Ascending aorta (tissue), 2 donors: ENCODE measurements around the gene INCA1. TPM values are rescaled to one million over a fixed set of nuclear protein-coding genes. Genes with fewer than 3 reads are reported as not detected.
A peak's percentile ranks its signal among the peaks of the same experiment; 100 is the strongest.

Experiments
- DNase-seq, 2 donors: peaks; one replicate each; pipeline ENCODE4 v3.0.0-alpha.2; 2019; ENCODE audit warnings: low spot score in 2 of 2
- H3K27ac ChIP-seq, 2 donors: fragments of 200-600 bp; sonication (generic); one replicate each; pipeline ENCODE4 v1.5.1; 2016 to 2017; ENCODE audit warnings: mild to moderate bottlenecking in 1 of 2
- H3K27me3 ChIP-seq: fragments of 200-600 bp; sonication (generic); one replicate; pipeline ENCODE4 v1.5.1; 2017
- H3K36me3 ChIP-seq, 2 donors: fragments of 200-600 bp; sonication (generic); one replicate each; pipeline ENCODE4 v1.5.1; 2016
- H3K4me1 ChIP-seq, 2 donors: fragments of 200-600 bp; sonication (generic); one replicate each; pipeline ENCODE4 v1.5.1; 2016 to 2017; ENCODE audit warnings: mild to moderate bottlenecking in 1 of 2
- H3K4me3 ChIP-seq, 2 donors: fragments of 200-600 bp; sonication (generic); one replicate each; pipeline ENCODE4 v1.5.1; 2016 to 2017; ENCODE audit warnings: mild to moderate bottlenecking in 1 of 2
- H3K9me3 ChIP-seq, 2 donors: fragments of 200-600 bp; sonication (generic); one replicate each; pipeline ENCODE4 v1.5.1; 2016
- intact Hi-C: fragments of 100-400 bp; cut with DNase I; formaldehyde crosslinking; loops from one replicate; pipeline ENCODE4 v1.15.1; 2023
- total RNA-seq: library from RNA; depleted of rRNA; stranded (reverse); fragments of >200 nt; gene quantifications from one replicate; pipeline ENCODE4 v1.1.0, GENCODE V29; 2016
- TF ChIP-seq, protein P1 (sequence below), 3 experiments: fragments of 200-600 bp in 2 of 3; fragments of 450-650 bp in 1 of 3; sonication (generic) in 2 of 3; IDR thresholded peaks; one replicate each; pipeline ENCODE4 v1.5.1; 2016 to 2019; ENCODE audit warnings: antibody characterized with exemption in 3 of 3, mild to moderate bottlenecking in 1 of 3, moderate library complexity in 1 of 3

INCA1 gene
- total RNA-seq, 1 donor from 2014 or later, result not detected

DNA sequence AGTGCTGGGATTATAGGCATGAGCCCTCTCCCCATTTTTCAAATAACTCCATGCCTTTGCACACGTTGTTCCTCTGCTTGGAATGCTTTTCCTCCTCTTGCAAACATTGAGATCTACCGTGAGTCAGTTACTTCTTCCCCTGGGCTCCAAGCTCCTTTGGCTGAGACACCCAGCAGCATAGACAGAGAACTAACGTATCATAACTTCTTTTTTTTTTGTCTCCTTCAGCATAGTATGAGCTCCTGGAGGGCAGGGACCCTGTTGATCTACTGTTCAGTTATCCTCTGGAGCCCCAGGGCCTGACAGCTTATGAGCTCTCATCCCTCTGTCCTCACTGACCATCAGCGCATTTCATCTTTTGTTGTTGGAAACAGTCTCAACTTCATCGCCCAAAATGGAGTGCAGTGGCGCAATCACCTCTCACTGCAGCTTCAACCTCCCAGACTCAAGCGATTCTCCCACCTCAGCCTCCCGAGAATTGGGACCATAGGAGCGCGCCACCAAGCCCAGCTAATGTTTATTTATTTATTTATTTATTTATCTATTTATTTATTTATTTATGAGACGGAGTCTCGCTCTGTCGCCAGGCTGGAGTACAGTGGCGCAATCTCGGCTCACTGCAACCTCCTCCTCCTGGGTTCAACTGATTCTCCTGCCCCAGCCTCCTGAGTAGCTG is 31.9 kb downstream of the INCA1 start:
- H3K27ac ChIP-seq, result no peak overlapping the region

DNA sequence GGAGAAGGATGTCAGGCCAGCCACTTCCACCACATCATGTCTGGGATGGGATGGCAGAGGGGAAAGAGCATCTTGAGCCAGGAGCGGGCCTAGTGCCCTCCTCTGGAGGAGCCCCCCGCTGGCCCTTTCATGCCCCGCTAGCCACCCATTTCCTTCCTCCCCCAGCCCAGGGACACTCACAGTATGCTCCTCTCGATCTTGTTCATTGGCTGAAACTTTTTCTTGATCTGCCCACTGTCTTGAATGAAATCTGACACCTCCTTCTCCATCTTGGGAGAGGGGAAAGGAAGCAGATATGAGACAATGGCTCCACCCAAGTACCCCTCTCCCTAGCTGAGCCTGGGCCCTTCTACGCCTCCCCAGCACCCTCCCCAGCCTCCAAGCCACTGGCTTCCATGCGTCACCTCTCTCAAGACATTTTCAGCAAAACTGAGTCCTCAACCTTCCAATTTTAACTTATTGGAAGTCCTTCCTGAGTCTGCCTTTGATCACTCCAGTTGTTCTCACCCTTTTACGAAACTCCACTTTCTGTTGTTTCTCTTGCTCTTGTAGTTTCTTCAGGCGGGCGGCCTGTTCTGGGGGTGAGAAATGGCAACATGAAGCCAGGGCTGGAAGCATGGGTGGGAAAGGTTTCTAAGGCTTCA is 36.9 kb downstream of the INCA1 start:
- no peak overlapping the region for H3K27ac ChIP-seq
- no peaks in the 10 kb centered on the region for H3K4me1 ChIP-seq
- TF ChIP-seq, protein P1, sequence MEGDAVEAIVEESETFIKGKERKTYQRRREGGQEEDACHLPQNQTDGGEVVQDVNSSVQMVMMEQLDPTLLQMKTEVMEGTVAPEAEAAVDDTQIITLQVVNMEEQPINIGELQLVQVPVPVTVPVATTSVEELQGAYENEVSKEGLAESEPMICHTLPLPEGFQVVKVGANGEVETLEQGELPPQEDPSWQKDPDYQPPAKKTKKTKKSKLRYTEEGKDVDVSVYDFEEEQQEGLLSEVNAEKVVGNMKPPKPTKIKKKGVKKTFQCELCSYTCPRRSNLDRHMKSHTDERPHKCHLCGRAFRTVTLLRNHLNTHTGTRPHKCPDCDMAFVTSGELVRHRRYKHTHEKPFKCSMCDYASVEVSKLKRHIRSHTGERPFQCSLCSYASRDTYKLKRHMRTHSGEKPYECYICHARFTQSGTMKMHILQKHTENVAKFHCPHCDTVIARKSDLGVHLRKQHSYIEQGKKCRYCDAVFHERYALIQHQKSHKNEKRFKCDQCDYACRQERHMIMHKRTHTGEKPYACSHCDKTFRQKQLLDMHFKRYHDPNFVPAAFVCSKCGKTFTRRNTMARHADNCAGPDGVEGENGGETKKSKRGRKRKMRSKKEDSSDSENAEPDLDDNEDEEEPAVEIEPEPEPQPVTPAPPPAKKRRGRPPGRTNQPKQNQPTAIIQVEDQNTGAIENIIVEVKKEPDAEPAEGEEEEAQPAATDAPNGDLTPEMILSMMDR (IDR thresholded peaks at IDR 0.05), result no peak
- no peaks in the 10 kb centered on the region for H3K9me3 ChIP-seq
- intact Hi-C loops, result no loop called here
- no peak for DNase-seq
- no peak overlapping the region for H3K4me3 ChIP-seq
- H3K36me3 ChIP-seq, result peaks cover 23 to 34% of the 10 kb centered on the region in 2 donors
- no peaks in the 10 kb centered on the region for H3K27me3 ChIP-seq

More for the DNA sequence above, 31.9 kb downstream of the INCA1 start:
- no peaks in the 10 kb centered on the region for H3K9me3 ChIP-seq
- no peak for DNase-seq
- H3K4me3 ChIP-seq, result peak overlapping the region in 1 of 2 donors; percentile 77
- intact Hi-C loops, result loop anchor here (5.0 kb wide), 1 partner anchor 823 kb away; the partner anchor contains the start of genes CYB5D2 and ZZEF1
- H3K4me1 ChIP-seq, result peaks cover 9 to 25% of the 10 kb centered on the region in 2 donors
- TF ChIP-seq, protein P1 (IDR thresholded peaks at IDR 0.05), result no peak
- H3K27me3 ChIP-seq, result no peaks in the 10 kb centered on the region
- H3K36me3 ChIP-seq, result peaks cover 7 to 19% of the 10 kb centered on the region in 2 donors

DNA sequence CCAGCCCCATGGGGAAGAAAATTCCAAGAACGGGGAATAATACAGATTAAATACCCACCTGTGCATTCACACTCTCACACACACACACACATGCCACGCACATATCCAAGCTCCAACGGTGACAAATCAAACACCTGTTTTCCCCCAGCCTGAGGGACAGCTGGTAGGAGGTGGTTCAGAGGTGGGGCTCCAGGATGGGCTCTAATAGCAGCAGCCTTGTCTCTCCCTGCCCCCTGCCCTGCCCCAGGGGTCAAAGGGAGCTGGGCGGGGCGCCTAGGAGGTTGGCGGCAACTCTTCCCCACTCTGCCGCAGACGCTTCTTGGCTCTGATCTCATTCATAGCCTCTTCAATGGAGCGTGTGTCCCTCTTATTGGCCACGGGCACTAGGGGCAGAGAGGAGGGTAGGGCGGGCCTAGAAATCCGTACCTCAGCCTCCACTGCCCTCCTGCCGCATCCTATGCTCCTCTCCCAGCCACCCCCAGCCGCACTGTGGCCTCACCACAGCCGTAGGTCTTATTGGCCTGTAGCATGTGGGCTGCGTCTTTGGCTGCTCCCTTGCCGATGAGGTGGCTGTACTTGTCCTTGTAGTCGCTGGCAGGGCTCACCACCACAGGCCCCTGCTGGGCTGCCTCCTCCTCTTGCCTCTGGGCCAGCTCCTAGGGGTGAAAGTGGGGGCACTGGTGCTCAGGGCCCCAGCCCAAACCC is 37.9 kb downstream of the INCA1 start:
- H3K4me3 ChIP-seq, result no peak overlapping the region
- intact Hi-C loops, result no loop called here
- H3K27ac ChIP-seq, result no peak overlapping the region
- H3K9me3 ChIP-seq, result no peaks in the 10 kb centered on the region
- H3K36me3 ChIP-seq, result peaks cover 23 to 34% of the 10 kb centered on the region in 2 donors
- no peak for DNase-seq
- TF ChIP-seq, protein P1 (IDR thresholded peaks at IDR 0.05), result no peak
- H3K4me1 ChIP-seq, result no peaks in the 10 kb centered on the region
- H3K27me3 ChIP-seq, result no peaks in the 10 kb centered on the region

DNA sequence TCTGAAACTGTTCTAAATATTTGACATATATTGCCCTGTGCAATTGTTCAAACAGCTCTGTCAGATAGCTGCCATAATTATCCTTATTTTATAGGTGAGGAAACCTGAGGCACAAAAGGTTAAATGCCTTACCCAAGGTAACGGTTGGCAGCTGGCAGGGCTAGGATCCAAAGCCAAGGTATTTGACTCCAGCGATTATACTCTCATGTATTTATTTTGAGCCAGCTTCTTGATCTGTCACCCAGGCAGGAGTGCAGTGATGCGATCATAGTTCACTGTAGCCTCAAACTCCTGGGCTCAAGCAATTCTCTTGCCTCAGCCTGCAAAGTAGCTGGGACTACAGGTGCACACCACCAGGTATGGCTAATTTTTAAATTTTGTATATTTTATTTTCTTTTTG is 39.2 kb downstream of the INCA1 start:
- Histone ChIP-seq H3K9me3 (no peaks in the 10 kb centered on the region), H3K27ac (no peak overlapping the region), H3K4me1 (peaks cover 0 to 8% of the 10 kb centered on the region in 2 donors), H3K27me3 (no peaks in the 10 kb centered on the region), H3K4me3 (no peak overlapping the region), H3K36me3 (peaks cover 23 to 34% of the 10 kb centered on the region in 2 donors)
- intact Hi-C loops, result no loop called here
- no peak for DNase-seq
- TF ChIP-seq, protein P1 (IDR thresholded peaks at IDR 0.05), result no peak

DNA sequence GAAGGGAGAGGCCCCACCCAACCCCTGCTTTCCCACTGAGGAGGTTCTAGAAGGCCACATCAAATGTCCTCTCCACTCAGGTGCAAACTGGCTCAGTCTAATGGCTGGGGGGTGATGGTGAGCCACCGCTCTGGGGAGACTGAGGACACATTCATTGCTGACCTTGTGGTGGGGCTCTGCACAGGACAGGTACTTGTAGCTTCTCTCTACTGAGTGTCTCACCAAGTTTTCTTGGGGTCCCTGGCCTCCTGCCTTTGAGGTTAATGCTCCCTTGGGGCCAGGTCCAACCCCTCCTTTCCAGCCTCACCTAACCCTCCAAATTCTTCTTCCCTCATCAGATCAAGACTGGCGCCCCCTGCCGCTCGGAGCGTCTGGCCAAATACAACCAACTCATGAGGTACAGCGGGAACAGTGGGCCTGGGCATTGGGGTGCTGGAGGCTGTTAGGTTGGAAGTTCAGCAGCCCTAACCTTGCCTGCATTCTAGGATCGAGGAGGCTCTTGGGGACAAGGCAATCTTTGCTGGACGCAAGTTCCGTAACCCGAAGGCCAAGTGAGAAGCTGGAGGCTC is 40.7 kb downstream of the INCA1 start:
- intact Hi-C loops, result no loop called here
- Histone ChIP-seq H3K9me3 (no peaks in the 10 kb centered on the region), H3K27ac (no peak overlapping the region), H3K4me3 (no peak overlapping the region), H3K4me1 (peaks cover 2 to 17% of the 10 kb centered on the region in 2 donors), H3K27me3 (no peaks in the 10 kb centered on the region), H3K36me3 (peaks cover 23 to 34% of the 10 kb centered on the region in 2 donors)
- DNase-seq, result no peak
- TF ChIP-seq, protein P1 (IDR thresholded peaks at IDR 0.05), result no peak
